Kidney (tissue), 14 donors: ENCODE data around the gene LRRC25. TPM values are rescaled to one million over a fixed set of nuclear protein-coding genes. Genes with fewer than 3 reads are reported as not detected.

Experiments
- DNase-seq, 5 donors: peaks; one replicate each; pipeline ENCODE4 v3.0.0-alpha.2; 2013 to 2020
- FAIRE-seq: peaks from 2 replicates; lab custom pipeline; 2012; peaks lifted over from hg19 to GRCh38; lab: Jason Lieb, UNC
- H3K27ac ChIP-seq, 2 donors: one replicate each; pipeline ENCODE4 v1.7.0; 2013; ENCODE audit warnings: low read depth in 2 of 2, low read length in 2 of 2, inconsistent platforms in 1 of 2
- H3K27me3 ChIP-seq: one replicate; pipeline ENCODE4 v1.7.1; 2013; ENCODE audit warnings: low read length, inconsistent platforms; ENCODE audit not compliant: control insufficient read depth, insufficient read depth
- H3K36me3 ChIP-seq, 3 donors: one replicate each; pipeline versions ENCODE4 v1.7.0 to v1.7.1; 2013; ENCODE audit warnings: low read length in 3 of 3, control low read depth in 1 of 3, inconsistent platforms in 1 of 3; ENCODE audit not compliant: insufficient read depth in 3 of 3, control insufficient read depth in 2 of 3
- H3K4me1 ChIP-seq, 3 donors: one replicate each; pipeline versions ENCODE4 v1.7.0 to v1.7.1; 2013; ENCODE audit warnings: low read length in 3 of 3, inconsistent platforms in 1 of 3, low read depth in 1 of 3; ENCODE audit not compliant: control insufficient read depth in 2 of 3, insufficient read depth in 2 of 3
- H3K4me3 ChIP-seq, 3 donors: one replicate each; pipeline versions ENCODE4 v1.7.0 to v1.8.1; 2013; ENCODE audit warnings: low read length in 3 of 3, control low read depth in 1 of 3, inconsistent platforms in 1 of 3
- H3K9ac ChIP-seq, 3 donors: one replicate each; pipeline versions ENCODE4 v1.7.0 to v1.7.1; 2013; ENCODE audit warnings: low read length in 3 of 3, control low read depth in 1 of 3, inconsistent platforms in 1 of 3
- H3K9me3 ChIP-seq, 3 donors: one replicate each; pipeline versions ENCODE4 v1.7.0 to v1.7.1; 2013; ENCODE audit warnings: low read length in 3 of 3, control low read depth in 1 of 3, inconsistent platforms in 1 of 3; ENCODE audit not compliant: control insufficient read depth in 2 of 3, insufficient read depth in 1 of 3
- intact Hi-C: fragments of 100-400 bp; cut with DNase I; formaldehyde crosslinking; loops from one replicate; pipeline ENCODE4 v1.11.1; 2022
- polyA plus RNA-seq: library from polyadenylated mRNA; stranded (reverse); fragments of 350-450 nt; fragmentation: Illumina TruSeq; extraction: RNeasy Lipid Tissue Mini Kit (QIAGEN cat#74804); gene quantifications from one replicate; pipeline ENCODE4 v1.2.3, GENCODE V29; 2014; ENCODE audit warnings: low read depth, low replicate concordance; ENCODE audit not compliant: insufficient read depth
- total RNA-seq: library from RNA; stranded (reverse); fragmentation: NEBNext Ultra II Directional; extraction: Animal tissue kit (Norgen Biotek cat#: 25700); gene quantifications from one replicate; pipeline ENCODE4 v1.2.1, GENCODE V29; 2021
- TF ChIP-seq, protein P1 (sequence below): IDR thresholded peaks from 3 replicates; pipeline ENCODE4 v1.5.1; 2012; ENCODE audit warnings: mild to moderate bottlenecking, moderate library complexity, borderline replicate concordance; ENCODE audit not compliant: insufficient read depth; ENCODE audit errors: extremely low read depth
- donor health status: control.
- donor health status: control.
- donor health status: control.
- donor health status: control.
- donor health status: control.
- donor health status: DM: yes; HTN: yes; CAD: no.
- donor health status: Normal renal cell carcinoma (clear cell type).

The LRRC25 gene
- total and polyA plus RNA-seq, 2 donors from 2014 or later = 2.7 to 13.1 TPM

DNA sequence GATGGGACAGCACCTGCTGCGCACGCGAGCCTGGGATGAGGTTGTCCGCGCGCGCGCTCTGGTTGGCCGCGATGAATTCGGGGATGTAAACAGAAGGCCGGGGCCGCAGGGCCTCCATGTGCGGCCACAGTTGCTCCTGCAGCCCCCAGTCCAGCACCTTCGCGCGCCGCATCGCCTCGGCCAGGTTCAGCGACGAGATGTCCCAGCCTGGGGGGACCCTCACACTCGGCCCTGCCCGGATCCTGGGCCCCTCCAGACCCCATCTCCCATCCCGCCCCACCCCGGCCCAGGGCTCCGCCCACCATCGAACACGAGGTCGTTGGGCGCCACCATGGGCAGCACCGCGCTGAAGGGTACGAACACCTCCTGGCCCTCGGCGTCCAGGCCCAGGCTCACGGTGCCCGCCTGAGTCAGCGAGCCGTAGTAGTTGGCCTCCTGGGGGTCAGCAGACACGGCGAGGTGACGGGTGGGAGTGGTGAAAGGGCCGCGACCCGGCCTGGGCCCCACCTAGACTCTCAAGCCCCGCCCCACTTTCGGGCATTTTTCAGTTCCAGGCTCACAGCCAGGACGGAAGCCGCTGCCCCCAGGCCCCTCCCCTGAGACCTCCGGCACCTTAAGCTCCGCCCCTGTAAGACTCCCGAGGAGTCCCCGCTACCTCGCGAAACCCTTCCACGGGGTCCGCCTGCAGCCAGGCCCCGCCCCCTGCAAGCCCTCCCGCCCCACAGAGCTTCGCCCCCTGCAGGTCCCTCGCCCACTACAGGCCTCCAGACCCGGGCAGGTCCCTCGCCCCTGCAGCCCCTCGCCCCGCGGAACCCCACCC lies 39.5 kb upstream of the LRRC25 start:
- Histone ChIP-seq H3K27me3 (no peaks in the 10 kb centered on the region), H3K4me1 (peaks cover 0 to 9% (median 3%) of the 10 kb centered on the region in 3 donors), H3K36me3 (no peaks in the 10 kb centered on the region), H3K9me3 (no peaks in the 10 kb centered on the region), H3K9ac (no peak overlapping the region), H3K4me3 (peak overlapping the region in 2 of 3 donors; percentile 30 to 35), H3K27ac (peak overlapping the region; percentile 37 to 51)
- TF ChIP-seq, protein P1, sequence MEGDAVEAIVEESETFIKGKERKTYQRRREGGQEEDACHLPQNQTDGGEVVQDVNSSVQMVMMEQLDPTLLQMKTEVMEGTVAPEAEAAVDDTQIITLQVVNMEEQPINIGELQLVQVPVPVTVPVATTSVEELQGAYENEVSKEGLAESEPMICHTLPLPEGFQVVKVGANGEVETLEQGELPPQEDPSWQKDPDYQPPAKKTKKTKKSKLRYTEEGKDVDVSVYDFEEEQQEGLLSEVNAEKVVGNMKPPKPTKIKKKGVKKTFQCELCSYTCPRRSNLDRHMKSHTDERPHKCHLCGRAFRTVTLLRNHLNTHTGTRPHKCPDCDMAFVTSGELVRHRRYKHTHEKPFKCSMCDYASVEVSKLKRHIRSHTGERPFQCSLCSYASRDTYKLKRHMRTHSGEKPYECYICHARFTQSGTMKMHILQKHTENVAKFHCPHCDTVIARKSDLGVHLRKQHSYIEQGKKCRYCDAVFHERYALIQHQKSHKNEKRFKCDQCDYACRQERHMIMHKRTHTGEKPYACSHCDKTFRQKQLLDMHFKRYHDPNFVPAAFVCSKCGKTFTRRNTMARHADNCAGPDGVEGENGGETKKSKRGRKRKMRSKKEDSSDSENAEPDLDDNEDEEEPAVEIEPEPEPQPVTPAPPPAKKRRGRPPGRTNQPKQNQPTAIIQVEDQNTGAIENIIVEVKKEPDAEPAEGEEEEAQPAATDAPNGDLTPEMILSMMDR = no peak
- FAIRE-seq (no peak), DNase-seq (peak; percentile 93 to 96 (median 95))
- intact Hi-C loops = no loop called here

DNA sequence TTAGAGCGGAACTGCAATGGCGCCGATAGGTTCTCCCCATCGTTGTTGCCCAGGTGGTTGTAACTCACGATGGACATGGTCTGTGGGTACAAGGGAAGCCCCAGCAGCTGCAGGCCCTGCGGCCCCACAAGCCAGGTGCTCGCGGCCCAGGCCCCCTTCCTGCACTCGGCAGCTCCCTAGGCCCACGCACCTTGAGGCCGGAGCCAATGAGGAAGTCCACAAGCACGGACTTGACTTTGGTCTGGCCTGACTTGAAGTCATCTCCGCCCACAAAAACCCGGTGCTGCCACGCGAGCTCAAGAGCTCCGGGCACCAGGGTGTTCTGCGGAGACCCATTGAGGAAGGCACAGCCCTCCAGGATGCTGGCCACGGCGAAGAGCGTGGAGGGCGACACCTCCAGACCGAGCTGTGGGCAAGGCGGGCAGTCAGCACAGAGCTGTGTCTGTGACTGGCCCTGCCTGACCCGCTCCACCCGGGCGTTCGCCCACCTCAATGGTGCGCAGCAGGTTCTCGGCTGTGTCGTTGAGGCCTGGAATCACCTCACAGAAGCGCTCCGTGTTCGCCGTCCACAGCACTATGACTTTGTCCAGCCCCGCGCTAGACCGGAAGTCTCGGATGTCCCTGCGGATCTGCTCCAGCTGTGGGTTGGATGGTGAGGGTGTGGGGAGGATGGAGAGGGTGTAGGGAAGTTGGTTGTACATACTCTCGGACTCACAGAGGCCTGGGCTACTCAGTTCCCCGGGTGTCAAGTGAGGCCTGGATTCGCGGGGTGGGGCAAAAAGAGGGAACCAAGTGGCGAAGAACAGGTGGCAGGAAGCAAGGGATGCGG lies 38.6 kb upstream of the LRRC25 start:
- FAIRE-seq (no peak), DNase-seq (peak in 2 of 5 donors; percentile 67 to 77)
- no peaks in the 10 kb centered on the region for H3K9me3 ChIP-seq
- H3K9ac ChIP-seq = no peak overlapping the region
- H3K36me3 ChIP-seq = no peaks in the 10 kb centered on the region
- H3K4me1 ChIP-seq = peaks cover 0 to 7% (median 3%) of the 10 kb centered on the region in 3 donors
- H3K27me3 ChIP-seq = no peaks in the 10 kb centered on the region
- H3K4me3 ChIP-seq = peak overlapping the region in 1 of 3 donors; percentile 35
- no peak overlapping the region for H3K27ac ChIP-seq
- intact Hi-C loops = no loop called here
- TF ChIP-seq, protein P1 = no peak

DNA sequence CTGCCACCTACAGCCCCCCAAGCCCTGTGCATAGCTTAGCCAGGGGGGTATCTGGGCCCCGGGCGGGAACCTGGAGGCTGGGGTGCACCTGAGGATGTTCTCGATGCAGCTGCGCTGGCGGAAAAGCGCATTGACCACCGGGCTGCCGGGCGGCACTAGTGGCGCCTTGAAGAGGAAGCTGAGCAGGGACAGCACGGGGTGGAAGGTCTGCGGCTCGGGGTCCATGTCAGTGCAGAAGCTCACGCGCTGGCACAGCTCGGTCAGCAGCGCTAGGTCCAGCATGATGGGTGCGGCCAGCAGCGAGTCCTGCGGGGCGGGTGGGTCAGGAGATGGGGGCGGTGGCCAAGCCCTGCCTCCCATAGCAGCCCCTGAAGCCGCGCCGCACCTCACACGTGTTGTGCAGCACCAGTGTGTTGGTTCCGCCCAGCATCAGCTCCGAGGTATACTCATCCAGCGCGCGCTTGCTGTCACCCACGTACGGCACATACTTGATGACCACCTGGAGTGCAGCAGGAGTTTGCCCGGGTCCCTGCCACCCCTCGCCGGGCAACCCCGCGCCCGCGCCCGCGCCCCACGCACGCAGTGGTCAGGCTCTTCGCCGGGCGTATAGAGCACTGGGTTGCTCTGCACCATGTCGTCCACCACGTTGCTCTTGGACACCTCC lies 37.9 kb upstream of the LRRC25 start:
- TF ChIP-seq, protein P1 = no peak
- H3K27ac ChIP-seq = no peak overlapping the region

More for the DNA sequence above, 37.9 kb upstream of the LRRC25 start:
- DNase-seq (peak in 1 of 5 donors; percentile 71), FAIRE-seq (no peak)
- Histone ChIP-seq H3K9me3 (no peaks in the 10 kb centered on the region), H3K9ac (no peak overlapping the region), H3K36me3 (no peaks in the 10 kb centered on the region), H3K27me3 (no peaks in the 10 kb centered on the region), H3K4me1 (peaks cover 0 to 7% (median 3%) of the 10 kb centered on the region in 3 donors), H3K4me3 (no peak overlapping the region)
- intact Hi-C loops = no loop called here
